Midbrain (tissue), 1 donor: Measurements from ENCODE around the gene PHLDB2.

ENCODE experiments used
- DNase-seq: peaks from one replicate; lab custom pipeline; 2025; lab: John Stamatoyannopoulos, UW

Gene PHLDB2

GRCh38 chr3:111926266-111926676, 67.2 kb downstream of the PHLDB2 start:
- no peak for DNase-seq

GRCh38 chr3:111928613-111929012, 69.5 kb downstream of the PHLDB2 start:
- DNase-seq, result no peak

GRCh38 chr3:111929484-111929883, 70.4 kb downstream of the PHLDB2 start:
- no peak for DNase-seq

GRCh38 chr3:111932946-111933345, 73.9 kb downstream of the PHLDB2 start:
- no peak for DNase-seq

- no peak for DNase-seq
Measured at GRCh38 chr3:111936191-111936841, 77.3 kb downstream of the PHLDB2 start.

GRCh38 chr3:111936967-111937366, 77.9 kb downstream of the PHLDB2 start:
- no peak for DNase-seq

- DNase-seq, result no peak
Measured at GRCh38 chr3:111937871-111938270, 78.8 kb downstream of the PHLDB2 start.

GRCh38 chr3:111939873-111940272, 80.8 kb downstream of the PHLDB2 start:
- no peak for DNase-seq

GRCh38 chr3:111943533-111943932, 84.5 kb downstream of the PHLDB2 start:
- DNase-seq, result no peak

GRCh38 chr3:111944372-111944771, 85.3 kb downstream of the PHLDB2 start:
- DNase-seq, result no peak

- no peak for DNase-seq
Measured at GRCh38 chr3:111947231-111947630, 88.2 kb downstream of the PHLDB2 start.

- DNase-seq, result no peak
Measured at GRCh38 chr3:111948786-111949185, 89.7 kb downstream of the PHLDB2 start.

GRCh38 chr3:111949712-111950111, 90.6 kb downstream of the PHLDB2 start:
- no peak for DNase-seq

GRCh38 chr3:111951032-111951431, 92.0 kb downstream of the PHLDB2 start:
- DNase-seq, result no peak

GRCh38 chr3:111952086-111952485, 93.0 kb downstream of the PHLDB2 start:
- no peak for DNase-seq

- no peak for DNase-seq
Measured at GRCh38 chr3:111952866-111953450, 93.9 kb downstream of the PHLDB2 start.

GRCh38 chr3:111954228-111954990, 95.3 kb downstream of the PHLDB2 start:
- no peak for DNase-seq

- DNase-seq, result no peak
Measured at GRCh38 chr3:111955876-111956275, 96.8 kb downstream of the PHLDB2 start.

- DNase-seq, result no peak
Measured at GRCh38 chr3:111956449-111956848, 97.4 kb downstream of the PHLDB2 start.

- DNase-seq, result no peak
Measured at GRCh38 chr3:111956995-111957734, 98.1 kb downstream of the PHLDB2 start.

- DNase-seq, result no peak
Measured at GRCh38 chr3:111961461-111962164, 102.5 kb downstream of the PHLDB2 start.

GRCh38 chr3:111963424-111963823, 104.4 kb downstream of the PHLDB2 start:
- no peak for DNase-seq
